ENCODE measurements around the gene DBT. TPM values are rescaled to one million over a fixed set of nuclear protein-coding genes. Genes with fewer than 3 reads are reported as not detected.

Gene DBT
- total and polyA plus RNA-seq, 2 of the 8 experiments (the other 6 are each of a cell fraction or from before 2014, with no cell fraction given), result 3.3 to 24.6 TPM

- FAIRE-seq, result no peak
These were observed 18.9 kb downstream of the DBT start for GRCh38 chr1:100230765-100231164.

More at GRCh38 chr1:100230765-100231164, 18.9 kb downstream of the DBT start:
- no peak for TF ChIP-seq CBX8 (IDR thresholded peaks at IDR 0.05; ENCODE audit: borderline replicate concordance, low read depth, low read length)
- TF ChIP-seq SUZ12 (IDR thresholded peaks at IDR 0.05; ENCODE audit: low read length), result no peak
- TF ChIP-seq CREB1 (IDR thresholded peaks at IDR 0.05), result no peak
- TF ChIP-seq HDAC2 (IDR thresholded peaks at IDR 0.05; ENCODE audit: borderline replicate concordance in 1 of 2, low read depth in 2 of 2, low read length in 2 of 2), result no peak
- no peak for TF ChIP-seq POU5F1 (IDR thresholded peaks at IDR 0.05; ENCODE audit: low read depth, low read length)
- TF ChIP-seq TAF1 (IDR thresholded peaks at IDR 0.05; ENCODE audit: low read depth, low read length), result no peak
- TF ChIP-seq ATF3 (IDR thresholded peaks at IDR 0.05; ENCODE audit: insufficient read depth, low read depth, low read length), result no peak
- no peak for TF ChIP-seq SIX5 (IDR thresholded peaks at IDR 0.05; ENCODE audit: low read depth, low read length)
- TF ChIP-seq KDM5A (IDR thresholded peaks at IDR 0.05; ENCODE audit: low read length), result no peak
- no peak for TF ChIP-seq TBP (IDR thresholded peaks at IDR 0.05; ENCODE audit: low read depth, low read length)
- Histone ChIP-seq H4K20me1 (replicated peaks in 1 of 2; ENCODE audit: control insufficient read depth in 1 of 2, insufficient read depth in 2 of 2, low read length in 2 of 2) (no peaks in the 10 kb centered on the region), H3K23ac (ENCODE audit: insufficient read length) (no peak overlapping the region), H2AK5ac (ENCODE audit: low read depth, low read length) (no peak overlapping the region), H3K79me2 (ENCODE audit: control insufficient read depth in 1 of 2, insufficient read depth in 2 of 2, low read length in 2 of 2) (no peaks in the 10 kb centered on the region), H3K23me2 (ENCODE audit: low read depth, low read length) (no peaks in the 10 kb centered on the region), H2BK120ac (replicated peaks; ENCODE audit: low read depth, low read length) (no peak overlapping the region), H3K36me3 (ENCODE audit: control insufficient read depth in 2 of 4, insufficient read depth in 4 of 4, low read length in 3 of 4) (peaks cover 0 to 58% (median 24%) of the 10 kb centered on the region in 4 experiments; a peak in 6 of 8 replicates), H3K18ac (ENCODE audit: extremely low read depth, low read length) (no peak overlapping the region), H2BK20ac (ENCODE audit: low read length) (no peak overlapping the region), H2BK12ac (ENCODE audit: low read depth, low read length) (no peak overlapping the region), H2BK15ac (ENCODE audit: low read length) (no peak overlapping the region), H3K9ac (replicated peaks in 1 of 4; ENCODE audit: extremely low read depth in 1 of 4, low read depth in 3 of 4, low read length in 3 of 4) (no peak overlapping the region), H4K91ac (replicated peaks; ENCODE audit: insufficient read length, low read length) (no peak overlapping the region), H3K4me1 (replicated peaks in 1 of 4; ENCODE audit: control insufficient read depth in 3 of 4, insufficient read depth in 4 of 4, low read length in 3 of 4) (no peaks in the 10 kb centered on the region), H4K8ac (ENCODE audit: extremely low read depth, insufficient read depth, low read length) (no peak overlapping the region), H3K27me3 (replicated peaks in 1 of 4; ENCODE audit: control insufficient read depth in 3 of 4, extremely low read depth in 1 of 4, insufficient read depth in 3 of 4, low read length in 3 of 4) (no peaks in the 10 kb centered on the region), H3K79me1 (ENCODE audit: low read depth, low read length) (no peaks in the 10 kb centered on the region), H3K9me3 (ENCODE audit: insufficient read depth in 2 of 2, low read depth in 1 of 2, low read length in 1 of 2) (no peaks in the 10 kb centered on the region), H4K5ac (ENCODE audit: insufficient read length, low read depth, low read length) (no peak overlapping the region), H3K4me3 (ENCODE audit: extremely low read depth in 1 of 4, insufficient read depth in 2 of 4, low read depth in 3 of 4, low read length in 4 of 4) (no peak overlapping the region), H3K4me2 (ENCODE audit: insufficient read depth in 1 of 2, low read depth in 2 of 2, low read length in 2 of 2) (no peak overlapping the region), H3K14ac (ENCODE audit: insufficient read length) (no peak overlapping the region), H2AFZ (ENCODE audit: low read length) (no peak overlapping the region), H3K56ac (replicated peaks; ENCODE audit: insufficient read length, low read depth, low read length) (no peak overlapping the region), H2BK5ac (ENCODE audit: low read depth, low read length) (no peak overlapping the region), H3K4ac (replicated peaks; ENCODE audit: insufficient read length, low read depth, low read length) (no peak overlapping the region), H3K27ac (ENCODE audit: low read depth, low read length) (no peak overlapping the region)
- no peak for DNase-seq (ENCODE audit: low read depth in 1 of 2, low spot score in 2 of 2)
- CTCF ChIA-PET (ENCODE audit: partially characterized antibody), result no interaction called here
- 85% methylated on average over 2 of the region's 2 CpGs; no CpG with 5 or more reads in 1 of the 2 experiments for WGBS, 2 experiments (ENCODE audit: extremely low coverage in 1 of 2, insufficient coverage in 1 of 2, insufficient read length in 1 of 2, insufficient replicate concordance in 2 of 2, low coverage in 1 of 2, low lambda C conversion rate in 2 of 2, missing lambda C conversion rate in 1 of 2)
- POLR2A ChIA-PET (ENCODE audit: partially characterized antibody), result no interaction called here

All from H1 (cell line).